Karpas-422 (cell line): Measurements from ENCODE around the gene ACOX3. TPM values are rescaled to one million over a fixed set of nuclear protein-coding genes. Genes with fewer than 3 reads are reported as not detected.

Source experiments
- DNase-seq: peaks from one replicate; pipeline ENCODE4 v3.0.0-alpha.2; 2015
- H2AFZ ChIP-seq: fragments of 200-600 bp; sonication (generic); 2 replicates; pipeline ENCODE4 v1.6.1; 2014; ENCODE audit warnings: antibody characterized with exemption, low read length, mixed read lengths
- H3K27ac ChIP-seq: fragments of 200-600 bp; sonication (generic); 2 replicates; pipeline ENCODE4 v1.5.1; 2014; ENCODE audit warnings: mild to moderate bottlenecking, low read length, moderate library complexity
- H3K27me3 ChIP-seq: fragments of 200-600 bp; sonication (generic); 2 replicates; pipeline ENCODE4 v1.6.1; 2014; ENCODE audit warnings: low read length, mixed read lengths
- H3K36me3 ChIP-seq: fragments of 200-600 bp; sonication (generic); 2 replicates; pipeline ENCODE4 v1.6.1; 2014; ENCODE audit warnings: low read length, mixed read lengths; ENCODE audit not compliant: insufficient read depth
- H3K4me1 ChIP-seq: fragments of 200-600 bp; sonication (generic); 2 replicates; pipeline ENCODE4 v1.6.1; 2014; ENCODE audit warnings: mild to moderate bottlenecking, low read length, mixed read lengths
- H3K4me2 ChIP-seq: fragments of 200-600 bp; sonication (generic); 2 replicates; pipeline ENCODE4 v1.6.1; 2014; ENCODE audit warnings: low read length, low read depth, mild to moderate bottlenecking; ENCODE audit not compliant: poor library complexity, severe bottlenecking
- H3K4me3 ChIP-seq: fragments of 200-600 bp; sonication (generic); 2 replicates; pipeline ENCODE4 v1.5.1; 2014; ENCODE audit warnings: mild to moderate bottlenecking, antibody characterized with exemption, low read length, mixed read lengths
- H3K79me2 ChIP-seq: fragments of 200-600 bp; sonication (generic); 2 replicates; pipeline ENCODE4 v1.6.1; 2014; ENCODE audit warnings: mild to moderate bottlenecking, low read length, mixed read lengths
- H3K9ac ChIP-seq: fragments of 200-600 bp; sonication (generic); 2 replicates; pipeline ENCODE4 v1.6.0; 2014; ENCODE audit warnings: low read length
- H3K9me2 ChIP-seq: fragments of 200-600 bp; sonication (generic), shearing (Covaris generic); replicated peaks from 2 replicates; pipeline ENCODE4 v1.6.0; 2014; ENCODE audit warnings: mild to moderate bottlenecking, low read length, moderate library complexity; ENCODE audit not compliant: insufficient read depth
- H3K9me3 ChIP-seq: fragments of 300-700, 200-600 bp; sonication (generic); 2 replicates; pipeline ENCODE4 v1.6.1; 2014; ENCODE audit warnings: low read length, mixed read lengths
- H4K20me1 ChIP-seq: fragments of 200-600 bp; sonication (generic); 2 replicates; pipeline ENCODE4 v1.6.1; 2014; ENCODE audit warnings: mild to moderate bottlenecking, antibody characterized with exemption, low read length, low read depth; ENCODE audit not compliant: insufficient read depth
- total RNA-seq: library from RNA; depleted of rRNA; stranded (reverse); fragments of >200 nt; shearing (Covaris generic); gene quantifications from 2 replicates; pipeline ENCODE4 v1.2.3, GENCODE V29; 2014; ENCODE audit warnings: low replicate concordance

Gene ACOX3
- total RNA-seq, 1 experiment from 2014 or later, result 17.6 TPM

GRCh38 chr4:8348071-8348470, 92.5 kb downstream of the ACOX3 start:
- no peaks in the 10 kb centered on the region for H3K9me3 ChIP-seq
- no peaks in the 10 kb centered on the region for H3K27me3 ChIP-seq
- no peaks in the 10 kb centered on the region for H3K9me2 ChIP-seq
- no peak overlapping the region for H3K27ac ChIP-seq
- no peak overlapping the region for H3K4me2 ChIP-seq
- DNase-seq, result no peak
- no peak overlapping the region for H3K9ac ChIP-seq
- H3K4me1 ChIP-seq, result no peaks in the 10 kb centered on the region
- no peaks in the 10 kb centered on the region for H3K36me3 ChIP-seq
- H4K20me1 ChIP-seq, result no peaks in the 10 kb centered on the region
- no peak overlapping the region for H2AFZ ChIP-seq
- no peak overlapping the region for H3K4me3 ChIP-seq
- no peaks in the 10 kb centered on the region for H3K79me2 ChIP-seq

- Histone ChIP-seq H3K9ac (no peak overlapping the region), H3K4me1 (no peaks in the 10 kb centered on the region), H3K4me2 (no peak overlapping the region), H3K4me3 (no peak overlapping the region), H3K27ac (no peak overlapping the region), H3K9me3 (no peaks in the 10 kb centered on the region), H2AFZ (no peak overlapping the region), H3K27me3 (no peaks in the 10 kb centered on the region), H3K9me2 (no peaks in the 10 kb centered on the region), H4K20me1 (no peaks in the 10 kb centered on the region), H3K36me3 (no peaks in the 10 kb centered on the region), H3K79me2 (no peaks in the 10 kb centered on the region)
- DNase-seq, result no peak
Measured at GRCh38 chr4:8347660-8348059, 92.9 kb downstream of the ACOX3 start.

- Histone ChIP-seq H3K4me3 (no peak overlapping the region), H3K9me3 (no peaks in the 10 kb centered on the region), H3K9ac (no peak overlapping the region), H3K4me2 (no peak overlapping the region), H4K20me1 (no peaks in the 10 kb centered on the region), H3K4me1 (no peaks in the 10 kb centered on the region), H3K79me2 (no peaks in the 10 kb centered on the region), H3K27ac (no peak overlapping the region), H3K27me3 (no peaks in the 10 kb centered on the region), H3K36me3 (no peaks in the 10 kb centered on the region), H3K9me2 (no peaks in the 10 kb centered on the region), H2AFZ (no peak overlapping the region)
- no peak for DNase-seq
Measured at GRCh38 chr4:8346838-8347605, 93.5 kb downstream of the ACOX3 start.

GRCh38 chr4:8345946-8346814, 94.3 kb downstream of the ACOX3 start:
- Histone ChIP-seq H4K20me1 (no peaks in the 10 kb centered on the region), H2AFZ (no peak overlapping the region), H3K27me3 (no peaks in the 10 kb centered on the region), H3K4me3 (no peak overlapping the region), H3K4me2 (no peak overlapping the region), H3K36me3 (no peaks in the 10 kb centered on the region), H3K79me2 (no peaks in the 10 kb centered on the region), H3K9me2 (no peaks in the 10 kb centered on the region), H3K9ac (no peak overlapping the region), H3K9me3 (no peaks in the 10 kb centered on the region), H3K4me1 (no peaks in the 10 kb centered on the region), H3K27ac (no peak overlapping the region)
- no peak for DNase-seq

GRCh38 chr4:8345053-8345945, 95.2 kb downstream of the ACOX3 start:
- no peaks in the 10 kb centered on the region for H3K79me2 ChIP-seq
- H4K20me1 ChIP-seq, result no peaks in the 10 kb centered on the region
- no peak overlapping the region for H3K4me3 ChIP-seq
- H3K4me2 ChIP-seq, result no peak overlapping the region
- no peaks in the 10 kb centered on the region for H3K4me1 ChIP-seq
- no peak overlapping the region for H3K9ac ChIP-seq
- H3K9me2 ChIP-seq, result no peaks in the 10 kb centered on the region
- H3K9me3 ChIP-seq, result no peaks in the 10 kb centered on the region
- H3K27me3 ChIP-seq, result no peaks in the 10 kb centered on the region
- DNase-seq, result no peak
- no peak overlapping the region for H2AFZ ChIP-seq
- no peak overlapping the region for H3K27ac ChIP-seq
- no peaks in the 10 kb centered on the region for H3K36me3 ChIP-seq

GRCh38 chr4:8344377-8344776, 96.1 kb downstream of the ACOX3 start:
- Histone ChIP-seq H3K79me2 (no peaks in the 10 kb centered on the region), H3K4me1 (no peaks in the 10 kb centered on the region), H3K36me3 (no peaks in the 10 kb centered on the region), H3K9me3 (no peaks in the 10 kb centered on the region), H3K27me3 (no peaks in the 10 kb centered on the region), H3K27ac (no peak overlapping the region), H3K9me2 (no peaks in the 10 kb centered on the region), H3K9ac (no peak overlapping the region), H3K4me2 (no peak overlapping the region), H2AFZ (no peak overlapping the region), H3K4me3 (no peak overlapping the region), H4K20me1 (no peaks in the 10 kb centered on the region)
- DNase-seq, result no peak

- Histone ChIP-seq H3K36me3 (no peaks in the 10 kb centered on the region), H4K20me1 (no peaks in the 10 kb centered on the region), H3K4me2 (no peak overlapping the region), H3K9ac (no peak overlapping the region), H3K4me1 (no peaks in the 10 kb centered on the region), H2AFZ (no peak overlapping the region), H3K9me3 (no peaks in the 10 kb centered on the region), H3K27me3 (no peaks in the 10 kb centered on the region), H3K4me3 (no peak overlapping the region), H3K79me2 (no peaks in the 10 kb centered on the region), H3K27ac (no peak overlapping the region), H3K9me2 (no peaks in the 10 kb centered on the region)
- no peak for DNase-seq
Measured at GRCh38 chr4:8343967-8344331, 96.6 kb downstream of the ACOX3 start.
